HG02642 (cell line): ENCODE data around the gene TNXB.

ENCODE experiments used
- ATAC-seq: cut with Tn5 transposase; IDR thresholded peaks from one replicate; pipeline ENCODE4 v1.9.1; 2021; ENCODE audit warnings: mild to moderate bottlenecking; ENCODE audit not compliant: unreplicated experiment, poor library complexity

Gene TNXB

GRCh38 chr6:32087574-32088486 lies 21.3 kb downstream of the TNXB start:
- ATAC-seq: no peak

GRCh38 chr6:32086661-32087573 lies 22.2 kb downstream of the TNXB start:
- ATAC-seq: peak; percentile 59

- ATAC-seq: no peak
These were observed 23.2 kb downstream of the TNXB start for GRCh38 chr6:32085759-32086459.

- no peak for ATAC-seq
These were observed 24.4 kb downstream of the TNXB start for GRCh38 chr6:32084780-32085179.

- ATAC-seq: no peak
These were observed 25.0 kb downstream of the TNXB start for GRCh38 chr6:32083812-32084768.

GRCh38 chr6:32082935-32083334 lies 26.2 kb downstream of the TNXB start:
- no peak for ATAC-seq

- no peak for ATAC-seq
These were observed 26.7 kb downstream of the TNXB start for GRCh38 chr6:32082478-32082877.

GRCh38 chr6:32081168-32081990 lies 27.8 kb downstream of the TNXB start:
- ATAC-seq: no peak

- no peak for ATAC-seq
These were observed 29.4 kb downstream of the TNXB start for GRCh38 chr6:32079566-32080290.

- no peak for ATAC-seq
These were observed 32.8 kb downstream of the TNXB start for GRCh38 chr6:32076321-32076809.

- no peak for ATAC-seq
These were observed 33.4 kb downstream of the TNXB start for GRCh38 chr6:32075781-32076180.

- ATAC-seq: no peak
These were observed 34.1 kb downstream of the TNXB start for GRCh38 chr6:32074996-32075532.

- ATAC-seq: no peak
These were observed 35.5 kb downstream of the TNXB start for GRCh38 chr6:32073613-32074012.

- ATAC-seq: no peak
These were observed 36.0 kb downstream of the TNXB start for GRCh38 chr6:32073101-32073500.

- no peak for ATAC-seq
These were observed 38.2 kb downstream of the TNXB start for GRCh38 chr6:32070814-32071543.

- no peak for ATAC-seq
These were observed 39.1 kb downstream of the TNXB start for GRCh38 chr6:32069878-32070515.
